Gastroesophageal sphincter (tissue), 4 donors: ENCODE data around the gene IRF1. TPM values are rescaled to one million over a fixed set of nuclear protein-coding genes. Genes with fewer than 3 reads are reported as not detected.

Experiments
- ATAC-seq: fragments of 150-250 bp; one replicate; pipeline ENCODE4 v1.9.1; 2016; ENCODE audit warnings: mild to moderate bottlenecking, moderate library complexity
- H3K27ac ChIP-seq, 4 donors: fragments of 200-600 bp; sonication (generic) in 3 of 4; 1 replicate in 3 of 4; 2 replicates in 1 of 4; pipeline ENCODE4 v1.5.1; 2016 to 2019
- H3K27me3 ChIP-seq: fragments of 200-600 bp; sonication (generic); one replicate; pipeline ENCODE4 v1.5.1; 2019
- H3K36me3 ChIP-seq, 2 donors: fragments of 200-600 bp; sonication (generic); one replicate each; pipeline ENCODE4 v1.5.1; 2019; ENCODE audit warnings: control low read depth in 1 of 2
- H3K4me1 ChIP-seq, 3 donors: fragments of 200-600 bp; sonication (generic); 1 replicate in 2 of 3; 2 replicates in 1 of 3; pipeline ENCODE4 v1.5.1; 2016 to 2019; ENCODE audit warnings: control low read depth in 2 of 3
- H3K4me3 ChIP-seq, 2 donors: fragments of 200-600 bp; sonication (generic); one replicate each; pipeline ENCODE4 v1.5.1; 2019; ENCODE audit warnings: mild to moderate bottlenecking in 1 of 2, moderate library complexity in 1 of 2
- H3K9me3 ChIP-seq, 3 donors: fragments of 200-600 bp; sonication (generic); one replicate each; pipeline ENCODE4 v1.5.1; 2017 to 2019; ENCODE audit warnings: control low read depth in 2 of 3
- EP300 ChIP-seq: sonication (generic); formaldehyde crosslinking; IDR thresholded peaks from one replicate; pipeline ENCODE4 v1.6.1; 2017; ENCODE audit warnings: antibody characterized with exemption, mild to moderate bottlenecking
- POLR2A ChIP-seq, 2 donors: fragments of 450-650 bp; IDR thresholded peaks; one replicate each; pipeline ENCODE4 v1.6.1; 2017; ENCODE audit warnings: antibody characterized with exemption in 2 of 2, mild to moderate bottlenecking in 2 of 2, moderate library complexity in 1 of 2
- POLR2AphosphoS5 ChIP-seq: sonication (generic); formaldehyde crosslinking; IDR thresholded peaks from one replicate; pipeline ENCODE4 v1.6.1; 2017; ENCODE audit warnings: antibody characterized with exemption
- WGBS, 2 donors: methylation state at CpG; one replicate each; pipeline ENCODE4 v1.1.5; 2018; ENCODE audit warnings: low coverage in 1 of 2; 5-methylcytosine and 5-hydroxymethylcytosine counted together
- total RNA-seq, 4 donors: library from RNA; depleted of rRNA; stranded (reverse); fragments of >200 nt; gene quantifications; one replicate each; pipeline ENCODE4 v1.1.0, GENCODE V29; 2016
- TF ChIP-seq, protein P1 (sequence below), 4 experiments: fragments of 200-600 bp in 2 of 4; fragments of 450-650 bp in 2 of 4; sonication (generic) in 1 of 4; IDR thresholded peaks; one replicate each; pipeline ENCODE4 v1.5.1; 2017 to 2019; ENCODE audit warnings: antibody characterized with exemption in 4 of 4, mild to moderate bottlenecking in 2 of 4, moderate library complexity in 2 of 4

IRF1 gene
- total RNA-seq, 4 donors from 2014 or later = 10.9 to 74.3 (median 19.4) TPM

DNA sequence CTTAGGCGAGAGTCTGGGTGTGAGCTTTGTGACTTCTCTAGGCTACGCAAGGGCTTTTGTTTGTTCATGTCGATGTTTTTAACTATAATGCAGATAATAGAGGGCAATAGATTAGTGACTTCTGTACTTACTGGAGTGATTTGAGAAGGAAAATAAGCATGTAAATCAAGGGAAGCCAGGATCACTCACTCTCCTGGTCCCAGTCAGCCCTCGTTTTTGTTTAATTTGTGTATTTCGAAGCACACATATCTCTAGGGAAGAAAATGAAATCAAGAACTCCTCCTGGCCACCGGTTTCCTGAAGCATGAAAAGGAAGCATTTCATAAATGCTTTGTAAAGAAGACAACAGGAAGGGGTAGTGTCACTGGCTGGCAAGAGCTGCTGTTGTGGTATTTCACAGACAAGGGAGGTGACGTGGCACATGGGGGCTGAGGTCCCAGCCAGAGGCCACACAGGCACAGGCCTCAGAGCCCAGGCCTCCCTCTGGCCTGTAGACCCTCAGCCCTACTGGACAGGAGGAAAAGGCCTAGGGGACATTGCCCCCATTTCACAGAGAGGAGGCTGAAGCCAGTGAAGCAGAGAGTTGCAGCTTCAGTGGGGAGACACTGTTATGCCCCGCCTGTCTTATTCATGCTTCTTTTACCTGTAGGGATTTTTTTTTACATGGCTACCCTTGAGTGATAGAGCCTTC lies 34.1 kb downstream of the IRF1 start:
- H3K27ac ChIP-seq = peak overlapping the region in 3 of 4 donors; percentile 57 to 62 (median 60)
- peaks cover 0 to 60% of the 10 kb centered on the region in 2 donors for H3K36me3 ChIP-seq
- H3K4me3 ChIP-seq = no peak overlapping the region
- no peaks in the 10 kb centered on the region for H3K27me3 ChIP-seq
- H3K9me3 ChIP-seq = no peaks in the 10 kb centered on the region
- WGBS, 2 donors = 54 to 62% methylated on average over 6 to 8 of the region's 8 CpGs
- ATAC-seq = peak; percentile 41
- TF ChIP-seq POLR2AphosphoS5 (no peak), EP300 (no peak), POLR2A (IDR thresholded peaks at IDR 0.05) (no peak)
- TF ChIP-seq, protein P1, sequence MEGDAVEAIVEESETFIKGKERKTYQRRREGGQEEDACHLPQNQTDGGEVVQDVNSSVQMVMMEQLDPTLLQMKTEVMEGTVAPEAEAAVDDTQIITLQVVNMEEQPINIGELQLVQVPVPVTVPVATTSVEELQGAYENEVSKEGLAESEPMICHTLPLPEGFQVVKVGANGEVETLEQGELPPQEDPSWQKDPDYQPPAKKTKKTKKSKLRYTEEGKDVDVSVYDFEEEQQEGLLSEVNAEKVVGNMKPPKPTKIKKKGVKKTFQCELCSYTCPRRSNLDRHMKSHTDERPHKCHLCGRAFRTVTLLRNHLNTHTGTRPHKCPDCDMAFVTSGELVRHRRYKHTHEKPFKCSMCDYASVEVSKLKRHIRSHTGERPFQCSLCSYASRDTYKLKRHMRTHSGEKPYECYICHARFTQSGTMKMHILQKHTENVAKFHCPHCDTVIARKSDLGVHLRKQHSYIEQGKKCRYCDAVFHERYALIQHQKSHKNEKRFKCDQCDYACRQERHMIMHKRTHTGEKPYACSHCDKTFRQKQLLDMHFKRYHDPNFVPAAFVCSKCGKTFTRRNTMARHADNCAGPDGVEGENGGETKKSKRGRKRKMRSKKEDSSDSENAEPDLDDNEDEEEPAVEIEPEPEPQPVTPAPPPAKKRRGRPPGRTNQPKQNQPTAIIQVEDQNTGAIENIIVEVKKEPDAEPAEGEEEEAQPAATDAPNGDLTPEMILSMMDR (IDR thresholded peaks at IDR 0.05) = no peak
- H3K4me1 ChIP-seq = peaks cover 0 to 55% (median 32%) of the 10 kb centered on the region in 3 donors

DNA sequence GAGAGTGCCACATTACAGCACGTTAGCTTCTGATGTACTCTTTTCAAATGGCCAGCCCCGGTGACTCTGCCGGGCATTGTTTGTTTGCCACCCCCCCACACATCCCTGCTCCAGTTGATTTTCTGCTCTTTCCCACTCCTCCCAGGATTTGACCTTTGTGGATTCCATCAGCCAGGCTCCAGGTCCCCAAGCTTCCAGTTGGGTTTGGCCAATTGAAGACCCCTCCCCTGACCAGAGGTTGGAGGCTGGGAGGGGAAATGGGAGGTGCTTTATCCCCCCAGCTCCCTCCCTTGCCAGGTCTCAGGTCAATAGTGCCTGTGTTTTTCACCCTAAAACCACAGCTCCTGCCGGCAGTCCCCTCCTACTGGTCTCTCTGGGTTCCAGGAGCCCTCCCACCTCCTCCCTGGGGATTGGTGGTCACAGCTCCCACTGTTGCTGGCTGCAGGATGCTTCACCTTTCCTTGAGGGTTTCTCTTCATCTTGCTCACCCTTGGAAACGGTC lies 34.9 kb downstream of the IRF1 start:
- Histone ChIP-seq H3K36me3 (peaks cover 0 to 63% of the 10 kb centered on the region in 2 donors), H3K27ac (peak overlapping the region in 3 of 4 donors; percentile 57 to 62 (median 60)), H3K27me3 (no peaks in the 10 kb centered on the region), H3K9me3 (no peaks in the 10 kb centered on the region), H3K4me3 (no peak overlapping the region), H3K4me1 (peaks cover 0 to 59% (median 32%) of the 10 kb centered on the region in 3 donors)
- no peak for ATAC-seq
- TF ChIP-seq, protein P1 (IDR thresholded peaks at IDR 0.05) = no peak
- TF ChIP-seq EP300 = no peak
- TF ChIP-seq POLR2A (IDR thresholded peaks at IDR 0.05) = no peak
- TF ChIP-seq POLR2AphosphoS5 = no peak
- 31 to 50% methylated on average over 3 to 5 of the region's 5 CpGs for WGBS, 2 donors

DNA sequence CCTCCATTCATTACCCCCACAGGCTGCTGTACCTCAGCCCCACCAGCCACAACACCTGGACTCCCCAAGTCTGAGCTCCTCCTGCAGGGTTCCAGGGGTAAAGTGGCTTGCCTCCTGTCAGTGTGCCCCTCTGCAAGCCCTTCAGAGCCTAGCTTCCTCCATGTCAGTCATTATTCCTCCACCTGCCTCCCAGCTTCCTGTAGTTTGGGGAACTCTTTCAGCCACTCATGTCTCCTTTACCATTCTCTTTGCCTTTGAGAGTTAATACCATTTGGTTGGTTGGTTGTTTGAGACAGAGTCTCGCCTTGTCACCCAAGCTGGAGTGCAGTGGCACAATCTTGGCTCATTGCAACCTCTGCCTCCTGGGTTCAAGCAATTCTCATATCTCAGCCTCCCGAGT lies 36.2 kb downstream of the IRF1 start:
- 100% methylated on average over 2 of the region's 2 CpGs for WGBS, 2 donors
- H3K27ac ChIP-seq = no peak overlapping the region
- H3K4me1 ChIP-seq = peaks cover 0 to 49% (median 32%) of the 10 kb centered on the region in 3 donors
- TF ChIP-seq POLR2AphosphoS5 (no peak), EP300 (no peak)
- TF ChIP-seq, protein P1 (IDR thresholded peaks at IDR 0.05) = no peak
- H3K36me3 ChIP-seq = peaks cover 0 to 58% of the 10 kb centered on the region in 2 donors
- H3K4me3 ChIP-seq = no peak overlapping the region
- H3K9me3 ChIP-seq = no peaks in the 10 kb centered on the region
- ATAC-seq = no peak
- no peaks in the 10 kb centered on the region for H3K27me3 ChIP-seq

DNA sequence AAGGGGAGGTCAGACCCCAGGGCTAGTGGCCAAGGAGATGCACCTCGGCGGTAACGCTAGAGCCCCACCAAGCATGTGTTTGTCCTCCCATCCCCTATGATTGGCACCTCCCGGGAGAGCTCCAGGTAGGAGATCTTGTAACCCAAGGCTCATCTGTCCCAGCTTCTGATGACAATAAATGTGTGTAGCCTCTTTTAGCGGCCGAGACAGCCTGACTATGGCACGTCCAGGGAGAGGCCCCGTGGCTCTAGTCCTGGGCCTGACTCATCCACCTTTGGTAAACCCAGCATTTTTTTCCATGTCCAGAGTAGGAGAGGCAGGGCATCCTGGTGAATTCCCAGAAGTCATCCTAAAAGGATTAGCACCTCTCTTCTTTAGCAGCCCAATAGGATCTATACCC lies 39.2 kb downstream of the IRF1 start:
- no peak for ATAC-seq
- H3K27me3 ChIP-seq = no peaks in the 10 kb centered on the region
- H3K9me3 ChIP-seq = no peaks in the 10 kb centered on the region
- TF ChIP-seq POLR2A (IDR thresholded peaks at IDR 0.05) = no peak
- TF ChIP-seq, protein P1 (IDR thresholded peaks at IDR 0.05) = no peak
- TF ChIP-seq POLR2AphosphoS5 = no peak
- TF ChIP-seq EP300 = no peak
- H3K36me3 ChIP-seq = peaks cover 0 to 41% of the 10 kb centered on the region in 2 donors
- H3K4me1 ChIP-seq = peaks cover 0 to 41% (median 25%) of the 10 kb centered on the region in 3 donors
- 40 to 64% methylated on average over 1 to 7 of the region's 8 CpGs for WGBS, 2 donors
- no peak overlapping the region for H3K4me3 ChIP-seq
- H3K27ac ChIP-seq = no peak overlapping the region

DNA sequence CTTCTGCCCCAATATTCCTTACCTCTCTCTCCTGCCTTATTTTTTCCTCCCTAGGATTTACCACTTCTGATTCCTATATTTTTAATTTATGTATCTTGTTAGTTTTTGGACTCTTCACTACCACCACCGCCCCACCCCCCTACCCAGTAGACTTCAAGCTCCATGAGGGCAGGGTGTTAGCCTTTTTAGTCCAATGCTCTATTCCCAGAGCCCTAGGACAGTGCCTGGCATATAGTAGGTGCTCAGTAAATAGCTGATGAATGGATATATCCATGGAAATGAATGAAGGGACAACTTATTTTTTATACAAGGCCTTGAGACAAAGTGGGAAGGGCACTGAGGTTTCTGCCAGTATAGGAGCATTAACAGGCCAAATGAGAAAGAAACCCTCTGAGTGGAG lies 41.5 kb downstream of the IRF1 start:
- WGBS, 2 donors = no CpG with 5 or more reads among the region's 1 CpG
- no peak overlapping the region for H3K4me3 ChIP-seq
- H3K27ac ChIP-seq = no peak overlapping the region
- H3K36me3 ChIP-seq = peaks cover 0 to 25% of the 10 kb centered on the region in 2 donors
- no peak for TF ChIP-seq POLR2AphosphoS5
- no peak for TF ChIP-seq POLR2A (IDR thresholded peaks at IDR 0.05)
- TF ChIP-seq, protein P1 (IDR thresholded peaks at IDR 0.05) = no peak
- TF ChIP-seq EP300 = no peak
- peaks cover 0 to 49% (median 24%) of the 10 kb centered on the region in 3 donors for H3K4me1 ChIP-seq
- H3K27me3 ChIP-seq = no peaks in the 10 kb centered on the region
- ATAC-seq = no peak
- H3K9me3 ChIP-seq = no peaks in the 10 kb centered on the region
